Fibroblast of lung (primary cell): ENCODE data around the gene C9. TPM values are rescaled to one million over a fixed set of nuclear protein-coding genes. Genes with fewer than 3 reads are reported as not detected.

Source experiments
- DNase-seq, 2 donors: peaks; one replicate each; pipeline versions ENCODE4 v3.0.0 to v3.0.0-alpha.2; 2010; ENCODE audit warnings: low read depth in 2 of 2
- H2AFZ ChIP-seq: 2 replicates; pipeline ENCODE4 v1.5.1; 2012; ENCODE audit warnings: low read length, control low read depth, inconsistent platforms
- H3K27ac ChIP-seq: 2 replicates; pipeline ENCODE4 v1.5.1; 2011; ENCODE audit warnings: low read length, control low read depth; ENCODE audit not compliant: insufficient read depth
- H3K27me3 ChIP-seq: 2 replicates; pipeline ENCODE4 v1.5.1; 2011; ENCODE audit warnings: mild to moderate bottlenecking, low read length; ENCODE audit not compliant: control insufficient read depth, insufficient read depth
- H3K36me3 ChIP-seq: 2 replicates; pipeline ENCODE4 v1.5.1; 2011; ENCODE audit warnings: low read length; ENCODE audit not compliant: control insufficient read depth, insufficient read depth
- H3K4me1 ChIP-seq: 2 replicates; pipeline ENCODE4 v1.5.1; 2011; ENCODE audit warnings: low read length; ENCODE audit not compliant: control insufficient read depth, insufficient read depth; ENCODE audit errors: extremely low read depth
- H3K4me2 ChIP-seq: 2 replicates; pipeline ENCODE4 v1.5.1; 2011; ENCODE audit warnings: low read length, control low read depth; ENCODE audit not compliant: insufficient read depth; ENCODE audit errors: extremely low read depth
- H3K4me3 ChIP-seq, 4 experiments: fragments of 200-600 bp in 1 of 4; sonication (generic) in 1 of 4; replicated peaks in 1 of 4; 2 replicates each; pipeline ENCODE4 v1.5.1; 2011 to 2016; ENCODE audit warnings: low read length in 4 of 4, low read depth in 3 of 4, mild to moderate bottlenecking in 3 of 4, control low read depth in 2 of 4, inconsistent platforms in 1 of 4, mixed read lengths in 1 of 4; ENCODE audit not compliant: insufficient read depth in 1 of 4; ENCODE audit errors: control extremely low read depth in 1 of 4
- H3K79me2 ChIP-seq: 2 replicates; pipeline ENCODE4 v1.5.1; 2012; ENCODE audit warnings: mild to moderate bottlenecking, low read length, inconsistent platforms; ENCODE audit not compliant: control insufficient read depth, insufficient read depth
- H3K9ac ChIP-seq: 2 replicates; pipeline ENCODE4 v1.5.1; 2011; ENCODE audit warnings: mild to moderate bottlenecking, low read length, control low read depth; ENCODE audit not compliant: insufficient read depth
- H3K9me3 ChIP-seq: 2 replicates; pipeline ENCODE4 v1.5.1; 2012; ENCODE audit warnings: low read depth, low read length; ENCODE audit not compliant: control insufficient read depth, insufficient read depth
- H4K20me1 ChIP-seq: 2 replicates; pipeline ENCODE4 v1.5.1; 2011; ENCODE audit warnings: low read length; ENCODE audit not compliant: control insufficient read depth, insufficient read depth; ENCODE audit errors: extremely low read depth
- CTCF ChIP-seq, 2 donors: IDR thresholded peaks in 1 of 2; conservative IDR thresholded peaks in 1 of 2; 1 replicate in 1 of 2; 2 replicates in 1 of 2; pipeline ENCODE4 v1.5.1; 2011 to 2012; ENCODE audit warnings: low read length in 2 of 2, control low read depth in 1 of 2, inconsistent platforms in 1 of 2, low read depth in 1 of 2, mild to moderate bottlenecking in 1 of 2
- EZH2 ChIP-seq: IDR thresholded peaks from 2 replicates; pipeline ENCODE4 v1.5.1; 2012; ENCODE audit warnings: low read length, control low read depth, mild to moderate bottlenecking; ENCODE audit errors: missing control alignments
- polyA plus RNA-seq, 2 donors: library from polyadenylated mRNA; depleted of rRNA in 1 of 2; stranded (reverse) in 1 of 2; unstranded in 1 of 2; fragments of >200 nt; gene quantifications; 2 replicates each; pipeline ENCODE4 v1.2.1, GENCODE V29; 2011 to 2012; ENCODE audit warnings: missing spikeins in 1 of 2
- total RNA-seq: library from RNA; depleted of rRNA; stranded (reverse); fragments of >200 nt; gene quantifications from 2 replicates; pipeline ENCODE4 v1.2.1, GENCODE V29; 2014

The C9 gene
- total and polyA plus RNA-seq, 2 donors (not counting 1 experiment from before 2014, with no cell fraction given): 0.06 to 0.33 TPM

DNA sequence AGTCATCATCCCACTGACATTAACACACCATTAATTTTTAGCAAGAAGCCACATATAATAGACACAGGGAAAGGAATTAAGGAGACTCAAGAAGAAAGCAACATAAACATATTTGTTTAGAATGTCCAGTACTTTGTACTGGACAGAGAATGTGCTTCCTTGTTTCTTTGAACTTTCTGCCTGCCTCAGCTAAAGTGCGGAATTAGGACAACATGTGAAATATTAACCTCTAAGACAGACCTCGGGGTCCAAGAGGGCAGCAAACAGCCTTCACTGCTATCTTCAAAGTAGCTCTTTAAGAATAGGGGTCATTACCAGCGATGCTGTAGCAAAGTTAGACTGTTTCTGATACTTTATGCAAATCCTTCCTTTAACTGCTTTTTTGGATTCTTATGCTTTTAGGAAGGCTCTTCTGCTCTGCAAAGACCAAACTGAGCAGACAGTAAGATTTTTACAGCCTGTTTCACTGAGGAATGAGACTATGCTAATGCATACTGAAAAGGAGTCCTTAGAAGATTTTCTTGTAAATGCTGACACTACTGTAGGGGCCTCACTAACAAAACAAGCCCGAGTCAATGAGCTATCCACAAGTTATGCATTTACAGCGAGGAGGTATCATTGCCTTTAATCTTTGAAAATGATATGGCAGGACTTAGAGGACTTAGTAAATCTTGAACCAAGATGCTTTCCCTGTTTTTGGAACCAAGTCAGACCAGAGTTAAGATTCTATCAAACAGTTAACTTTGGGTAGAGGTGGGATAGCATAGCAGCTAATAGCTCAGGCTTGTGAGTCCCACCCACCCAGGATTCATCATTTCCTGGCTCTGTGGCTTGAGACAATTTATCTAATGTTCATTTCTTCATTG lies 36.7 kb upstream of the C9 start:
- H3K4me1 ChIP-seq: peaks cover 42% of the 10 kb centered on the region
- TF ChIP-seq CTCF (conservative IDR thresholded peaks at IDR 0.05 in 1 of 2, IDR thresholded peaks at IDR 0.05 in 1 of 2; ENCODE audit: low read depth in 1 of 2, low read length in 2 of 2) (no peak), EZH2 (no peak)
- peaks cover 8% of the 10 kb centered on the region for H3K36me3 ChIP-seq
- H3K4me2 ChIP-seq: no peak overlapping the region
- no peak overlapping the region for H3K9ac ChIP-seq
- H3K27me3 ChIP-seq: no peaks in the 10 kb centered on the region
- peak; percentile 31 to 71 for DNase-seq
- H4K20me1 ChIP-seq: no peaks in the 10 kb centered on the region
- H3K9me3 ChIP-seq: no peaks in the 10 kb centered on the region
- no peak overlapping the region for H3K4me3 ChIP-seq
- H3K27ac ChIP-seq: peak overlapping the region; percentile 91
- no peak overlapping the region for H2AFZ ChIP-seq
- H3K79me2 ChIP-seq: peaks cover 80% of the 10 kb centered on the region

GRCh38 chr5:39399135-39400036 lies 35.1 kb upstream of the C9 start:
- DNase-seq: peak; percentile 98 to 99
- TF ChIP-seq CTCF (conservative IDR thresholded peaks at IDR 0.05 in 1 of 2, IDR thresholded peaks at IDR 0.05 in 1 of 2; ENCODE audit: low read depth in 1 of 2, low read length in 2 of 2): no peak
- no peak for TF ChIP-seq EZH2
- peak overlapping the region; percentile 21 for H3K4me2 ChIP-seq
- H3K9ac ChIP-seq: peak overlapping the region; percentile 58
- no peaks in the 10 kb centered on the region for H3K9me3 ChIP-seq
- no peak overlapping the region for H3K4me3 ChIP-seq
- H2AFZ ChIP-seq: no peak overlapping the region
- peaks cover 80% of the 10 kb centered on the region for H3K79me2 ChIP-seq
- H3K27ac ChIP-seq: peak overlapping the region; percentile 91
- peaks cover 52% of the 10 kb centered on the region for H3K4me1 ChIP-seq
- H3K27me3 ChIP-seq: no peaks in the 10 kb centered on the region
- peaks cover 5% of the 10 kb centered on the region for H3K36me3 ChIP-seq
- no peaks in the 10 kb centered on the region for H4K20me1 ChIP-seq

DNA sequence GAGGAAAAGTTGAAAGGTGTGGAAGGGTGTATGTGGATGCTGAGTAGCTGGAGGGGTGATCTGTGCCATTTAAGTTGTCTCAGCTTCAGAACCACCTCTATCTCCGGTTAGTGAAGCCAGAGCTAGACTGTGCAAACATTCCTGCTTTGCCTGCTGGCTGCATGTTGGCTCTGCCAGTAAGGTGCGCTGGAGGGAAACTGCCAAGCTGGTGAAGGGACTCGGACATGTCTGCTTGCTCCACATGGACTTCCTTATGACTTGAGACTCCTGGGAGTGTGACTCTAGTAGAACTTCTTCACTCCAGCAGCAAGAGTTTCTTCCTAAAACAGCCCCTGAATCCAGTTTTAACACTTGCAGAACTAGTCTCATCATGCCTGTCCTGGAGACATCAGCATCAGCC lies 32.5 kb upstream of the C9 start:
- H3K79me2 ChIP-seq: peaks cover 74% of the 10 kb centered on the region
- no peaks in the 10 kb centered on the region for H3K27me3 ChIP-seq
- H2AFZ ChIP-seq: no peak overlapping the region
- DNase-seq: no peak
- no peaks in the 10 kb centered on the region for H3K9me3 ChIP-seq
- peaks cover 13% of the 10 kb centered on the region for H3K36me3 ChIP-seq
- peaks cover 47% of the 10 kb centered on the region for H3K4me1 ChIP-seq
- no peak overlapping the region for H3K4me2 ChIP-seq
- H3K4me3 ChIP-seq: no peak overlapping the region
- H3K27ac ChIP-seq: peak overlapping the region; percentile 6
- H4K20me1 ChIP-seq: no peaks in the 10 kb centered on the region
- H3K9ac ChIP-seq: no peak overlapping the region
- no peak for TF ChIP-seq CTCF (conservative IDR thresholded peaks at IDR 0.05 in 1 of 2, IDR thresholded peaks at IDR 0.05 in 1 of 2; ENCODE audit: low read depth in 1 of 2, low read length in 2 of 2)
- no peak for TF ChIP-seq EZH2
